Loucy (cell line): ENCODE results near the gene RUVBL2.

Source experiments
- EZH2phosphoT487 ChIP-seq: fragments of 200-600 bp; IDR thresholded peaks from 2 replicates; pipeline ENCODE4 v1.6.1; 2018; ENCODE audit warnings: antibody characterized with exemption, mild to moderate bottlenecking, moderate library complexity, borderline replicate concordance
- TF ChIP-seq, protein P1 (sequence below): fragments of 200-600 bp; sonication (generic); conservative IDR thresholded peaks from 2 replicates; pipeline ENCODE4 v1.5.1; 2014; ENCODE audit warnings: mild to moderate bottlenecking, antibody characterized with exemption, low read length

DNA sequence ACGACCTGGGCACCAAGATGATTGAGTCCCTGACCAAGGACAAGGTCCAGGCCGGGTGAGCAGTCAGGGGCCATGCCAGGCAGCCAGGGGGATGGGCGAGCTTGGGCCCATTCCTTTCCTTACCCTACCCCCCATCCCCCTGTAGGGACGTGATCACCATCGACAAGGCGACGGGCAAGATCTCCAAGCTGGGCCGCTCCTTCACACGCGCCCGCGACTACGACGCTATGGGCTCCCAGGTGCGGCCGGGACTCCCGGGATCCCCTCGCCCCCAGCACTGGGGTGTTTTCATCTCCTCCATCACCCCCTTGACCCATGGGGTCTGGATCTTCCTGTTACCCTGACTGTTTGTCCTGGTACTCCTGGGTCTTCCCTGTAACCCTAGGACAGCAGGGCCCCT lies 16.1 kb downstream of the RUVBL2 start:
- TF ChIP-seq, protein P1, sequence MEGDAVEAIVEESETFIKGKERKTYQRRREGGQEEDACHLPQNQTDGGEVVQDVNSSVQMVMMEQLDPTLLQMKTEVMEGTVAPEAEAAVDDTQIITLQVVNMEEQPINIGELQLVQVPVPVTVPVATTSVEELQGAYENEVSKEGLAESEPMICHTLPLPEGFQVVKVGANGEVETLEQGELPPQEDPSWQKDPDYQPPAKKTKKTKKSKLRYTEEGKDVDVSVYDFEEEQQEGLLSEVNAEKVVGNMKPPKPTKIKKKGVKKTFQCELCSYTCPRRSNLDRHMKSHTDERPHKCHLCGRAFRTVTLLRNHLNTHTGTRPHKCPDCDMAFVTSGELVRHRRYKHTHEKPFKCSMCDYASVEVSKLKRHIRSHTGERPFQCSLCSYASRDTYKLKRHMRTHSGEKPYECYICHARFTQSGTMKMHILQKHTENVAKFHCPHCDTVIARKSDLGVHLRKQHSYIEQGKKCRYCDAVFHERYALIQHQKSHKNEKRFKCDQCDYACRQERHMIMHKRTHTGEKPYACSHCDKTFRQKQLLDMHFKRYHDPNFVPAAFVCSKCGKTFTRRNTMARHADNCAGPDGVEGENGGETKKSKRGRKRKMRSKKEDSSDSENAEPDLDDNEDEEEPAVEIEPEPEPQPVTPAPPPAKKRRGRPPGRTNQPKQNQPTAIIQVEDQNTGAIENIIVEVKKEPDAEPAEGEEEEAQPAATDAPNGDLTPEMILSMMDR, result no peak
- TF ChIP-seq EZH2phosphoT487, result no peak
